CD4-positive, alpha-beta T cell (primary cell): ENCODE measurements around the gene WEE1. TPM values are rescaled to one million over a fixed set of nuclear protein-coding genes. Genes with fewer than 3 reads are reported as not detected.
"Not testable (repeated sequence)": the region's sequence is repeated elsewhere in the genome, so short reads cannot be mapped to it uniquely, and the experiment has no call there.

Source experiments
- ATAC-seq: fragments of 200-7000 bp; cut with Tn5 transposase; one replicate; pipeline ENCODE4 v1.10.0; 2022; ENCODE audit warnings: mild to moderate bottlenecking; ENCODE audit not compliant: poor library complexity
- CTCF ChIA-PET: fragments of 350-600 bp; sonication (Branson Sonifier 250); formaldehyde crosslinking; loops from one replicate; lab custom pipeline; 2021; ENCODE audit warnings: antibody characterized with exemption, inconsistent platforms; lab: Charles Lee
- POLR2A ChIA-PET: fragments of 350-600 bp; sonication (Branson Sonifier 250); formaldehyde crosslinking; loops from one replicate; lab custom pipeline; 2021; ENCODE audit warnings: antibody characterized with exemption, inconsistent platforms; lab: Charles Lee
- DNase-seq, 14 experiments: peaks; one replicate each; pipeline ENCODE4 v3.0.0-alpha.2; 2013 to 2020; ENCODE audit warnings: mixed read lengths in 2 of 14
- H3K27ac ChIP-seq, 2 donors: one replicate each; pipeline versions ENCODE4 v1.5.1 to v1.7.0; 2013; ENCODE audit warnings: low read length in 2 of 2, low read depth in 1 of 2, mild to moderate bottlenecking in 1 of 2
- H3K27me3 ChIP-seq, 2 experiments: 1 replicate in 1 of 2; 2 replicates in 1 of 2; pipeline versions ENCODE4 v1.6.1 to v1.7.0; 2013; ENCODE audit warnings: low read length in 2 of 2, control low read depth in 1 of 2, mild to moderate bottlenecking in 1 of 2, moderate library complexity in 1 of 2; ENCODE audit not compliant: insufficient read depth in 2 of 2, control insufficient read depth in 1 of 2
- H3K36me3 ChIP-seq: one replicate; pipeline ENCODE4 v1.6.1; 2013; ENCODE audit warnings: low read length, control low read depth; ENCODE audit not compliant: insufficient read depth
- H3K4me1 ChIP-seq: one replicate; pipeline ENCODE4 v1.6.1; 2013; ENCODE audit warnings: low read length, control low read depth; ENCODE audit not compliant: insufficient read depth
- H3K4me3 ChIP-seq: one replicate; pipeline ENCODE4 v1.5.1; 2013; ENCODE audit warnings: mild to moderate bottlenecking, low read length, moderate library complexity
- H3K9me3 ChIP-seq, 2 experiments: 1 replicate in 1 of 2; 2 replicates in 1 of 2; pipeline versions ENCODE4 v1.6.1 to v1.7.0; 2013; ENCODE audit warnings: low read length in 2 of 2, mild to moderate bottlenecking in 2 of 2, control low read depth in 1 of 2, moderate library complexity in 1 of 2; ENCODE audit not compliant: control insufficient read depth in 1 of 2, insufficient read depth in 1 of 2
- H3K27ac Mint-ChIP-seq: one replicate; pipeline ENCODE4 v1.8.0; 2020; ENCODE audit warnings: mixed read lengths
- H3K27me3 Mint-ChIP-seq: one replicate; pipeline ENCODE4 v1.8.0; 2021; ENCODE audit warnings: mixed read lengths
- H3K36me3 Mint-ChIP-seq: one replicate; pipeline ENCODE4 v1.8.0; 2021; ENCODE audit warnings: low read depth, mixed read lengths
- H3K4me1 Mint-ChIP-seq: one replicate; pipeline ENCODE4 v1.8.0; 2021; ENCODE audit warnings: low read depth, mixed read lengths
- H3K4me3 Mint-ChIP-seq: one replicate; pipeline ENCODE4 v1.8.0; 2020; ENCODE audit warnings: mild to moderate bottlenecking, mixed read lengths
- H3K9me3 Mint-ChIP-seq: one replicate; pipeline ENCODE4 v1.8.0; 2020; ENCODE audit warnings: mixed read lengths
- intact Hi-C, 2 experiments: fragments of 100-400 bp; cut with DNase I in 1 of 2; cut with micrococcal nuclease in 1 of 2; formaldehyde crosslinking; loops; one replicate each; pipeline versions ENCODE4 v1.15.1 to v1.9.0; 2023 to 2025; cut with DNase I, micrococcal nuclease
- total RNA-seq, 174 experiments: library from RNA in 2 of 174; stranded (reverse) in 2 of 174; gene quantifications; one replicate each; pipeline ENCODE4 v1.2.3 and lab custom pipeline; 2021 to 2026
- TF ChIP-seq, protein P1 (sequence below): fragments of 200-600 bp; IDR thresholded peaks from one replicate; pipeline ENCODE4 v1.8.0; 2022; ENCODE audit warnings: antibody characterized with exemption, mild to moderate bottlenecking

Gene WEE1
- total RNA-seq, 2 experiments from 2014 or later: 9.3 to 10.7 TPM

GRCh38 chr11:9538548-9538947 lies 34.9 kb upstream of the WEE1 start:
- Histone ChIP-seq H3K36me3 (peaks cover 2% of the 10 kb centered on the region), H3K4me3 (no peak overlapping the region), H3K4me1 (no peaks in the 10 kb centered on the region), H3K27me3 (no peaks in the 10 kb centered on the region), H3K27ac (no peak overlapping the region), H3K9me3 (no peaks in the 10 kb centered on the region)
- Mint-ChIP-seq H3K4me1 (no peaks in the 10 kb centered on the region), H3K9me3 (no peaks in the 10 kb centered on the region), H3K4me3 (no peak overlapping the region), H3K36me3 (no peaks in the 10 kb centered on the region), H3K27ac (no peak overlapping the region), H3K27me3 (no peaks in the 10 kb centered on the region)
- CTCF ChIA-PET: interaction anchor here (0.7 to 1.1 kb wide), 2 partner anchors 75 to 1228 kb away, joined by 3 to 5 read pairs; no protein-coding TSS in a partner anchor
- DNase-seq (no peak), ATAC-seq (no peak)
- POLR2A ChIA-PET: interaction anchor here (0.9 kb wide), 1 partner anchor 210 kb away, joined by 4 read pairs; no protein-coding TSS in a partner anchor
- TF ChIP-seq, protein P1, sequence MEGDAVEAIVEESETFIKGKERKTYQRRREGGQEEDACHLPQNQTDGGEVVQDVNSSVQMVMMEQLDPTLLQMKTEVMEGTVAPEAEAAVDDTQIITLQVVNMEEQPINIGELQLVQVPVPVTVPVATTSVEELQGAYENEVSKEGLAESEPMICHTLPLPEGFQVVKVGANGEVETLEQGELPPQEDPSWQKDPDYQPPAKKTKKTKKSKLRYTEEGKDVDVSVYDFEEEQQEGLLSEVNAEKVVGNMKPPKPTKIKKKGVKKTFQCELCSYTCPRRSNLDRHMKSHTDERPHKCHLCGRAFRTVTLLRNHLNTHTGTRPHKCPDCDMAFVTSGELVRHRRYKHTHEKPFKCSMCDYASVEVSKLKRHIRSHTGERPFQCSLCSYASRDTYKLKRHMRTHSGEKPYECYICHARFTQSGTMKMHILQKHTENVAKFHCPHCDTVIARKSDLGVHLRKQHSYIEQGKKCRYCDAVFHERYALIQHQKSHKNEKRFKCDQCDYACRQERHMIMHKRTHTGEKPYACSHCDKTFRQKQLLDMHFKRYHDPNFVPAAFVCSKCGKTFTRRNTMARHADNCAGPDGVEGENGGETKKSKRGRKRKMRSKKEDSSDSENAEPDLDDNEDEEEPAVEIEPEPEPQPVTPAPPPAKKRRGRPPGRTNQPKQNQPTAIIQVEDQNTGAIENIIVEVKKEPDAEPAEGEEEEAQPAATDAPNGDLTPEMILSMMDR: no peak
- intact Hi-C loops: loop anchor here (5.0 to 10.0 kb wide), 3 partner anchors 34 to 769 kb away; partner anchors contain the start of genes ADM (in 1 of the 2) and WEE1 (in 1 of the 2)

DNA sequence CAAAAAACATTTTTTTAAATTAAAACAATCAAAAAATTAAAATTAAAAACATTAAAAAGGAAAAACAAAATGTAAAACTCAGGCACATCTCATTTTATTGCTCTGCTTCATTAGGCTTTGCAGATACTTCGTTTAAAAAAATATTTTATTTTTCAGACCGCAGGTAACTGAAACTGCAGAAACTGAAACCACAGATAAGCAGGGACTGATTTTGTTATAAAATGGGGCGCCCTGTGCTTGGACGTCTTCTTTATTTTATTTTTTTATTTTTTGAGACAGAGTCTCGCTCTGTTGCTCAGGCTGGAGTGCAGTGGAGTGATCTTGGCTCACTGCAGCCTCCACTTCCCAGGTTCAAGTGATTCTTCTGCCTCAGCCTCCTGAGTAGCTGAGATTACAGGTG lies 24.3 kb upstream of the WEE1 start:
- H3K4me1 Mint-ChIP-seq, H3K27ac Mint-ChIP-seq, H3K27ac ChIP-seq, CTCF ChIA-PET, H3K9me3 Mint-ChIP-seq, H3K9me3 ChIP-seq, H3K4me1 ChIP-seq, H3K4me3 ChIP-seq, H3K27me3 ChIP-seq, POLR2A ChIA-PET, ATAC-seq, H3K27me3 Mint-ChIP-seq, H3K4me3 Mint-ChIP-seq, intact Hi-C loops, H3K36me3 ChIP-seq, DNase-seq: not testable (repeated sequence)
- peaks cover 20% of the 10 kb centered on the region for H3K36me3 Mint-ChIP-seq

DNA sequence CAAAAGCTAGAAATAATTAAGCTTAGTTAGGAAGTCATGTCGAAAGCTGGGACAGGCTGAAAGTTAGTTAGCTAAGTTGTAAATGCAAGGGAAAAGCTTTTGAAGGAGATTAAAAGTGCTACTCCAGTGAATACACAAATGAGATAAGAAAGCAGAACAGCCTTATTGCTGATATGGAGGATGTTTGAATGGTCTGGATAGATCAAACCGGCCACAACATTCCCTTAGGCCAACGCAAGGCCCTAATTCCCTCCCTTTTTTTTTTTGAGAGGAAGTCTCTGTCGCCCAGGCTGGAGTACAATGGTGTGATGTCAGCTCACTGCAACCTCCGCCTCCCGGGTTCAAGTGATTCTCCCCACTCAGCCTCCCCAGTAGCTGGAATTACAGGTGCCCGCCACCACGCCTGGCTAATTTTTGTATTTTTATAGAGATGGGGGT lies 23.3 kb upstream of the WEE1 start:
- intact Hi-C loops: no loop called here
- H3K9me3 ChIP-seq: no peaks in the 10 kb centered on the region
- H3K4me1 Mint-ChIP-seq: no peaks in the 10 kb centered on the region
- H3K9me3 Mint-ChIP-seq: no peaks in the 10 kb centered on the region
- no peaks in the 10 kb centered on the region for H3K36me3 ChIP-seq
- H3K27ac ChIP-seq: no peak overlapping the region
- H3K36me3 Mint-ChIP-seq: peaks cover 14% of the 10 kb centered on the region
- no peak for ATAC-seq
- no peak overlapping the region for H3K4me3 ChIP-seq
- ChIA-PET CTCF (no interaction called here), POLR2A (no interaction called here)
- no peak overlapping the region for H3K4me3 Mint-ChIP-seq
- H3K27me3 Mint-ChIP-seq: no peaks in the 10 kb centered on the region
- H3K27me3 ChIP-seq: no peaks in the 10 kb centered on the region
- no peak for DNase-seq
- TF ChIP-seq, protein P1: no peak
- H3K27ac Mint-ChIP-seq: no peak overlapping the region
- H3K4me1 ChIP-seq: no peaks in the 10 kb centered on the region
